Sciatic nerve (tissue), 2 donors: ENCODE measurements around the gene HMOX2. TPM values are rescaled to one million over a fixed set of nuclear protein-coding genes. Genes with fewer than 3 reads are reported as not detected.

ENCODE experiments used
- ATAC-seq: fragments of 200-7000 bp; cut with Tn5 transposase; one replicate; pipeline ENCODE4 v1.9.1; 2020; ENCODE audit warnings: mild to moderate bottlenecking, moderate library complexity
- DNase-seq: peaks from one replicate; pipeline ENCODE4 v3.0.0-alpha.2; 2020; ENCODE audit warnings: low spot score
- intact Hi-C: fragments of 100-400 bp; cut with DNase I; formaldehyde crosslinking; loops from one replicate; pipeline ENCODE4 v1.14.2; 2022
- total RNA-seq: library from RNA; stranded (reverse); fragmentation: NEBNext Ultra II Directional; extraction: Animal tissue kit (Norgen Biotek cat#: 25700); gene quantifications from one replicate; pipeline ENCODE4 v1.2.1, GENCODE V29; 2021
- donor health status: DM: no; HTN: no; CAD: no.
- donor health status: DM: no; HTN: no; CAD: no.

Gene HMOX2
- total RNA-seq, 1 donor from 2014 or later, result 26.3 TPM

- DNase-seq (peak; percentile 69), ATAC-seq (peak; percentile 23)
- intact Hi-C loops, result no loop called here
Observed at GRCh38 chr16:4537376-4538343, 61.5 kb downstream of the HMOX2 start.

- intact Hi-C loops, result no loop called here
- ATAC-seq (peak; percentile 98), DNase-seq (peak; percentile 99)
Observed at GRCh38 chr16:4538350-4539235, 62.4 kb downstream of the HMOX2 start, which contains the start of gene CDIP1. Gene CDIP1, minus strand, starts transcription at chr16:4538773. Its CDS starts 24,643 bp downstream, at chr16:4514130.

- intact Hi-C loops, result no loop called here
- DNase-seq, result no peak
- ATAC-seq, result no peak
Observed at GRCh38 chr16:4539716-4540284, 63.6 kb downstream of the HMOX2 start.

- ATAC-seq, result no peak
- DNase-seq, result no peak
- intact Hi-C loops, result no loop called here
Observed at GRCh38 chr16:4544473-4544872, 68.3 kb downstream of the HMOX2 start.

GRCh38 chr16:4548124-4548523 is 71.9 kb downstream of the HMOX2 start:
- intact Hi-C loops, result loop anchor here (5.0 kb wide), 1 partner anchor 36 kb away; no protein-coding TSS in a partner anchor
- no peak for ATAC-seq
- DNase-seq, result no peak

- ATAC-seq (no peak), DNase-seq (no peak)
- intact Hi-C loops, result no loop called here
Observed at GRCh38 chr16:4550591-4550990, 74.4 kb downstream of the HMOX2 start.

GRCh38 chr16:4552541-4552940 is 76.3 kb downstream of the HMOX2 start:
- no peak for ATAC-seq
- no peak for DNase-seq
- intact Hi-C loops, result no loop called here

GRCh38 chr16:4556112-4556511 is 79.9 kb downstream of the HMOX2 start, which contains the start of gene C16orf96:
Gene C16orf96, plus strand, starts transcription at chr16:4556340. Its CDS starts 150 bp downstream, at chr16:4556490.
- DNase-seq (no peak), ATAC-seq (no peak)
- intact Hi-C loops, result no loop called here

GRCh38 chr16:4556580-4556979 is 80.4 kb downstream of the HMOX2 start:
- intact Hi-C loops, result no loop called here
- no peak for ATAC-seq

GRCh38 chr16:4557973-4558372 is 81.8 kb downstream of the HMOX2 start:
- peak; percentile 63 for DNase-seq
- intact Hi-C loops, result no loop called here

More at GRCh38 chr16:4556580-4556979, 80.4 kb downstream of the HMOX2 start:
- no peak for DNase-seq

More at GRCh38 chr16:4557973-4558372, 81.8 kb downstream of the HMOX2 start:
- peak; percentile 76 for ATAC-seq

Other genes with a start within 250 kb of the HMOX2 start
- gene SRL, start 234.3 kb upstream of the HMOX2 start, total RNA-seq, result 1.9 TPM
- gene TFAP4, start 203.4 kb upstream of the HMOX2 start, total RNA-seq, result 12.7 TPM
- gene GLIS2, start 160.3 kb upstream of the HMOX2 start, total RNA-seq, result 39.4 TPM
- gene PAM16, start 125.1 kb upstream of the HMOX2 start, total RNA-seq, result 37.8 TPM
- 38.4 TPM for gene VASN, start 104.5 kb upstream of the HMOX2 start, total RNA-seq
- gene CORO7, start 59.8 kb upstream of the HMOX2 start, total RNA-seq, result 51.5 TPM
- gene DNAJA3, start 50.5 kb upstream of the HMOX2 start, total RNA-seq, result 27.8 TPM
- 32.8 TPM for gene NMRAL1, start 1.8 kb upstream of the HMOX2 start, total RNA-seq
- 40.6 TPM for gene CDIP1, start 62.4 kb downstream of the HMOX2 start, total RNA-seq
- 0.22 TPM for gene C16orf96, start 79.9 kb downstream of the HMOX2 start, total RNA-seq
- gene UBALD1, start 138.5 kb downstream of the HMOX2 start, total RNA-seq, result 30.8 TPM
- gene MGRN1, start 148.4 kb downstream of the HMOX2 start, total RNA-seq, result 75.3 TPM
- 21.3 TPM for gene NUDT16L1, start 217.2 kb downstream of the HMOX2 start, total RNA-seq